AG20443 (cell line): ENCODE results near the gene C16orf46.
"Not testable (repeated sequence)": the region's sequence is repeated elsewhere in the genome, so short reads cannot be mapped to it uniquely, and the experiment has no call there.

ENCODE experiments used
- DNase-seq: peaks from one replicate; pipeline ENCODE4 v3.0.0; 2012; ENCODE audit warnings: low spot score, mixed read lengths

Gene C16orf46, protein sequence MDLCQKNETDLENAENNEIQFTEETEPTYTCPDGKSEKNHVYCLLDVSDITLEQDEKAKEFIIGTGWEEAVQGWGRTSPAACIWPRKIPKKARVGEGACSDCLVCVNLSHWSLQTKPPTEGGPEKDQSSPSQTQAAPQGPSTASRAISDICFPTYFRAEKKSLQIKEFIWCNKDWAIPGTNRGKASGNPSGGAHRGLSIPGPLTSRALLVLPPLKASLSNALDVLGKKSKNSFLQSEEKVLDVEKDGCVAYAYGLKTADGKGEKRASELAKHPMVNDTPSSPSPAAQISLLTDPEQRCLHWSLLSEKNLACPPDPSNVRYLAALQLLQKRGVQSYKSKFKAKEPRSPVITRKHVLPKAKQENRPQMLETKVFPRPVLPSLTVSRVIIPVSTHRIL

DNA sequence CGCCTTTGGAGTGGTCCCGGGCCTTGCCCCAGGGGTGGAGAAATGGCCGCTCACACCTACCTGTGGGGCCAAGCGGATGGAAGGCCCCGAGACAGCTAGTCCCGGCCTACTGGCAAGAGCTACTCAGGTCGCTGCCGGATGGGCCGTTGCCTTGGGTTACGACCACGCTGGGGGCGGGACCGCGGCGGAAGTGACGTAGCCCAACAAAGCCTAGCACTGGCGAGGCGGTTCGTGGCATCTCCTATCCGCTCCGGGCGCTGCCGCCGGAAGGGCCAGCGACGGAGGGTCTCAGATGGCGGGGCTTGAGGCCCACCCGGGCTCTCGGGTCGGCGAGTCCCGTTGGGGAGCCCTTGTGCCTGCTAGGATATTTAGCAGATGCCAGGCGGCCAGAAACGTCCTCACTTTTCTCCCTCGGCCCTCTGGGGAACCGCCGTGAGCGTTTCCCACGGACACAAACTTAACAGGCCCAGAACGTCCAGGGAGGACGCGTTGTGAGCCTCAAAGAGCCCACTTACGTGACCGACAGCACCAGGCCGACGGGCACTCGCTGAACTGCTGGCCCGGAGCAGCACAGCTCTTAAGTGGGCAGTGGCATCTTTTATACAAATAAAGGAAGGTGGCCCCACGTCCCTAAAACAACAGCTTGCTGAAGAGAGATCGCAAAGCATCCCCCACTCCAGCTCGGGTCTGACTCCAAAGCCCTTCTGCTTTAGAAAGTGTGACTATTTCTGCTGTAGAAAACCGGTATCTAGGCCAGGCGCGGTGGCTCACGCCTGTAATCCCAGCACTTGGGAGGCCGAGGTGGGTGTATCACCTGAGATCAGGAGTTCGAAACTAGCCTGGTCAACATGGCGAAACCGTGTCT lies at the start of gene C16orf46:
TSS of gene C16orf46 (minus strand) at position 163 of the 865 bp plus-strand sequence. CDS start 13,283 bp downstream, outside the sequence.
- DNase-seq = peak; percentile 98

- no peak for DNase-seq
Observed at GRCh38 chr16:81123092-81123852, 46.2 kb upstream of the C16orf46 start.

DNA sequence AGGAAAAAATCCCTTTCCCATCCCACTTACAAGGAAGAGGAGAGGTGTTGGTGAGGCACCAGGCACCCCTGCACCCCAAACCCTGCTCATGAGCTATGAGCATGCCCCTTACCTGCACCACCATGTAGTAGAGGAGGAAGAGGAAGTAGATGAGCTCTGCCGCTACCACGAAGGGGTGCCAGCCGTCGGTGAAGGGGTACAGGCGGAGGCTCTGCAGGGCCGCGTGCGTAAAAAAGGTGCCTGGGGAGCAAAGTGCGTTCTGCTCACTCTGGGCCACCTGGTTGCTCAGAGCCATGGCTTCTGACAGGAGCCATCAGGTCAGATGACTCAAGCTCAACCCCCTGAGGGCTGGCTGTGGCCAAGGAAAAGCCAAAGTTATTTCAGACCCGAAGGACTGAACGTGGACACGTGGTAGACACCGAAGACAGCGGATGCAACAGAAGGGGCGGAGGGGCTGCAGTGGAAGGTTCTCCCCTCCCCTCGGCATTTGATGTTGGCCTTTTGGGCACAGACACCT lies 44.5 kb upstream of the C16orf46 start:
- DNase-seq = no peak

GRCh38 chr16:81117436-81117835 lies 40.4 kb upstream of the C16orf46 start:
- peak; percentile 5 for DNase-seq

DNA sequence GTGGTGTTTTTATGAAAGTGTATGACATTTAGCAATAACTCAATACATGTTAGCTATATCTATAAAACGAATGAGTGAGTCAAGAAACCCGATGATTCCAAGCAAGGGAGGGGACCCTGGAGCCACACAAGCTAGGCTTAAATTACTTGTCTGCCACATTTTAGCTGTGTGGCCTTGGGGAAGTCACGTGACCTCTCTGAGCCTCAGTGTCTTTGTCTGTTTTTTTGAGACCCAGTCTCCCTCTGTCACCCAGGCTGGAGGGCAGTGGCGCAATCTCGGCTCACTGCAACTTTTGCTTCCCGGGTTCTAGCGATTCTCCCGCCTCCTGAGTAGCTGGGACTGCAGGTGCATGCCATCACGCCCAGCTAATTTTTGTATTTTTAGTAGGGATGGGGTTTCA lies 39.2 kb upstream of the C16orf46 start:
- DNase-seq = peak; percentile 2

DNA sequence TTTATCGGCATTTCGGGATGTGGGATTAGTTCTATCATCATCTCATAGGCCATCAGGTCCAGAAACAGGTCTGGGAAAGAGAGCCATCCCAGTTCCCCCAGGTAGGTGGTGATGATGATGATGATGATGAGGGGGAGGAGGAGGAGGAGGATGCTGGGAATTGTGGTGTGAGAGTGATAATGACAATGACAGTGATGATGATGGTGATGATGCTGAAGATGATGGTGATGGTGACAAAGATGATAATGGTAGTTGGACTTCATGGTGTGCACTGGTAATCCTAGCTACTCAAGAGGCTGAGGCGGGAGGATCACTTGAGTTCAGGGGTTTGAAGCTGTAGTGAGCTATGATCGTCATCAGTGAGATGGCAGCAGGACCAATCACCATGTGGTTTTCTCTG lies 35.4 kb upstream of the C16orf46 start:
- DNase-seq = no peak

GRCh38 chr16:81109274-81109673 lies 32.2 kb upstream of the C16orf46 start:
- not testable (repeated sequence) for DNase-seq

DNA sequence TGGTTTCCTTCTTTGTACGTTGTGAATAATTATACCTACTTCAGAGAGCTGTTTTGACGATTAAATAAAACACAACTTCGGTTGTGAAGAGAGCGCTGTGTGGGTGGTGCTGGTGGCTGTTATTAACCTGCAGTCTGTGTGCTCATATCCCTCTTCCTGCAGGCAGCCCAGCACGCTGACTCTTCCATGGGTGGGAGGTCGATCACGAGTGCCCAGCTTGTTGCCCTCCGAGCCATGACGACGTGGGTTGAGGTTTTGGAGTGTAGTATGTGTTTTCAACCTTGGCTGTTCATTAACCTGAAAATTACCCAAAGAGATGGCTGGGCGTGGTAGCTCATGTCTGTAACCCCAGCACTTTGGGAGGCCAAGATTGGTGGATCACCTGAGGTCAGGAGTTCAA lies 30.5 kb upstream of the C16orf46 start:
- DNase-seq = no peak

GRCh38 chr16:81106826-81107503 lies 29.9 kb upstream of the C16orf46 start:
- DNase-seq = no peak

DNA sequence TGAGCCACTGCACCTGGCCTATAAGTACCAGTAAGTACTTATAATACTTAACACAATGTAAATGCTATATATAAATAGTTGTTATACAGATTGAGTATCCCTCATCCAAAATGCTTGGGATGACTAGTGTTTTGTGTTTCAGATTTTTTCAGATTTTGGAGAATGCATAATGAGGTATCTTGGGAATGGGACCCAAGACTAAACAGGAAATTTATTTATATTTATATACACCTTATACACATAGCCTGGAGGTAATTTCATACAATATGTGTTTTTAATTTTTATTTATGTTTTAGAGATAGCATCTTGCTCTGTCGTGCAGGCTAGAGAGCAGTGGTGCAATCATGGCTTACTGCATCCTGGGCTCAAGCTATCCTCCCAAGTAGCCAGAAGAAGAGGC lies 28.9 kb upstream of the C16orf46 start:
- no peak for DNase-seq

DNA sequence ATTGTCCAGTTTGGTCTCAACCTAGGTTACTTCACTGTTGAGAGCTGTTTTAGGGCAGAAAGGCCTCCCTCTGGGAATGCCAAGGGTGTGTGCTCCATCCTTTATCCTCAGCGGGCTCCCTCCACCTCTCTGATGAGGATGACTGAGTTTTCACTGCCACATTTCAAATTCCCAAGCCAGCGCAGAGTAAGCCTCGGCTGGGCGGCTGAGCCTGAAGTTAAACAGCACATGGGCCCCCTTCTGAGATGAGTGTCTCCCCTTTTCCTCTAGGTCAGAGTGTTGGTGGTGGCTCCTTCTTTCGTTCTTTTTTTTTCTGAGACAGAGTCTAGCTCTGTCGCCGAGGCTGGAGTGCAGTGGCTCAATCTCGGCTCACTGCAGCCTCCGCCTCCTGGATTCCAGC lies 24.7 kb upstream of the C16orf46 start:
- DNase-seq = no peak

DNA sequence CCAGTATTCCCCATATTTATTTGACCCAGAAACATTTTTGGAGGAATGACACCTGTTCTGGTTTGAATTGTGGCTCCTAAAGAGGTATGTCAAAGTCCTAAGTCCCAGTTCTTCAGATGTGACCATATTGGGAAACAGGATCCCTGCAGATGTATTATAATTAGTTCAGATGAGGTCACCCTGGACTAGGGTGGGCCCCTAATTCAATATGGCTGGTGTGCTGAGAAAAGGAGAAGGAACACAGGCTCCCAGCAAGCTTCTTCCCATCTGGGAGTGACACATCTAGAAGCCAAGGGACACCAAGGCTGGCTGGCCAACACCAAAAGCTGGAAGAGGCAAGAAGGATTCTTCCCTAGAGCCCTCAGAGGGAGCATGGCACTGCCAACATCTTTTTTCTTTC lies 22.9 kb upstream of the C16orf46 start:
- DNase-seq = no peak

GRCh38 chr16:81097230-81097629 lies 20.2 kb upstream of the C16orf46 start:
- DNase-seq = no peak

DNA sequence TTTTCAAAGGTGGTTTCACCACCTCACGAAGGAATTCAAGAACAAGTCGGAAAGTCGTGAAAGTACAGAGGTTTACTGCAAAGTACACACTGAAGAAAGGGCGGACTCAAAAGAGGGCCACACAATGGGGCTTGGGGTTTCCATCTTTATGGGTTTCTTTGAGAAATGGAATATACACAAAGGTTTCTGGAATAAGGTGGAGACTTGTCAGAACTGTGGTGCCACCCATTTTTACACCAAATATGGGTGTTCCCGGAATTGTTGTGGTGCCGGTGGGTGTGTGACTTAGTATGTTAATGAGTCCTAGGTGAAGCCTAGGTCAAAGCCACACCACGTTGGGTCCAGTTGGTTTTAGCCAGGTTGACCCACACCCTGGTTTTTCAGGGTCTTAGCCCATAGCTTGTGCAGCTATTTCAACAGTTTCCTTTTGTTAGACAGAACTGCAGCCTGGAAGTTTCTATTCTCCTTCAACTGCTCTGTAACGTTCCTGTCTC lies 19.7 kb upstream of the C16orf46 start:
- no peak for DNase-seq

DNA sequence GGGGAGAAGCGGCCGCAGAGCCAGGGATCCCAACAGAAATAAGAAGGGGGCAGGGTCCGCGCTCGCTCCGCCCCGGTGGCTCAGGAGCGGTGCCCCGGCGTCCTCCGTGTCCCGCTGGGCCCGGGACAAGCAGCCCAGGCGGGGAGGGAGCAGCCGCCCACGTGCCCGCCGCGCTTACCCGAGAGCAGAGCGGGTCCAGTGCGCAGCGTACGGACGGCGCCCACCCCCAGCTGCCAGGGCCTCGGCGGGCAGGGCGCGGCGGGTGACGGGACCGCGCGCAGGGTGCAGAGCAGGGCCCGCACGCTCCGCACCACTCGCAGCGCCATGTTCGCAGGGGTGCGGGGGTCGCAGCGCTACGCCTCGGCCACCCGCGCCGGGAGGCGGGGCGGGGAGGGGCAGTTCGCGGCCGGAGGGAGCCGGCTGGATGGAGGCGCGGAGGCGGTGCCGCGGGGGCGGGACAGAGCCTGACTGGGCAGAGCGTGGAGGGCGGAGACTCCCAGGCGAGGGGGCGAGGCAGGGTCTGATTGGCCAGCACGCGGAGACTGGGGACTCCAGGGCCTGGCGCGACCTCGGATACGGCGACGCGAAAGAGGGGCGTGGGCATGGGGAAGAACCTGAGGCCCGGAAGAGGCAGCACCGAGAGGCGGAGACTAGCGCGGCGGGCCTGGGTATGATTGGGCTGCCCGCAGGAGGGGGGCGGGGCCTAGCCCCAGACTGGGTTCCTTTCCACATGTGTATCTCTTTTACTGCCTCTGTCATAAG lies 19.1 kb upstream of the C16orf46 start, which contains the start of gene GCSH:
TSS of gene GCSH (minus strand) at position 443 of the 762 bp plus-strand sequence. CDS start at position 326, 117 bp downstream.
- DNase-seq = peak; percentile 99

GRCh38 chr16:81095653-81095952 lies 18.6 kb upstream of the C16orf46 start:
- no peak for DNase-seq

- no peak for DNase-seq
Observed at GRCh38 chr16:81094771-81095251, 17.8 kb upstream of the C16orf46 start.

- no peak for DNase-seq
Observed at GRCh38 chr16:81088836-81089235, 11.8 kb upstream of the C16orf46 start.

GRCh38 chr16:81081014-81081413 lies 4.0 kb upstream of the C16orf46 start:
- no peak for DNase-seq

GRCh38 chr16:81080233-81080632 lies 3.2 kb upstream of the C16orf46 start:
- no peak for DNase-seq
